HAP-1 (cell line): Measurements from ENCODE around the gene NDUFS6.
"Not testable (repeated sequence)": the region's sequence is repeated elsewhere in the genome, so short reads cannot be mapped to it uniquely, and the experiment has no call there.

ENCODE experiments used
- DNase-seq, 2 experiments: peaks; one replicate each; pipeline ENCODE4 v3.0.0-alpha.2; 2016 to 2020; ENCODE audit warnings: low spot score in 2 of 2
- H3K27me3 ChIP-seq: fragments of 250-450 bp; sonication (Bioruptor Pico); 2 replicates; pipeline ENCODE4 v1.5.1; 2020; ENCODE audit warnings: low read depth, mild to moderate bottlenecking, moderate library complexity
- H3K36me3 ChIP-seq: fragments of 250-450 bp; sonication (Bioruptor Pico); replicated peaks from 2 replicates; pipeline ENCODE4 v1.5.1; 2020; ENCODE audit warnings: mild to moderate bottlenecking
- H3K4me1 ChIP-seq: fragments of 250-450 bp; sonication (Bioruptor Pico); 2 replicates; pipeline ENCODE4 v1.5.1; 2020; ENCODE audit warnings: mild to moderate bottlenecking
- H3K4me3 ChIP-seq: fragments of 250-450 bp; sonication (Bioruptor Pico); 2 replicates; pipeline ENCODE4 v1.5.1; 2020; ENCODE audit warnings: mild to moderate bottlenecking, moderate library complexity
- H3K9me3 ChIP-seq: fragments of 250-450 bp; sonication (Bioruptor Pico); 2 replicates; pipeline ENCODE4 v1.5.1; 2020; ENCODE audit warnings: mild to moderate bottlenecking, moderate library complexity
- in situ Hi-C: fragments of 300-500 bp; cut with MboI; formaldehyde crosslinking; loops from 3 replicates; pipeline ENCODE4 v1.14.3; 2020; ENCODE audit warnings: low sequenced_read_pairs, inconsistent platforms, mixed read lengths

The NDUFS6 gene

GRCh38 chr5:1783216-1783554 is 18.0 kb upstream of the NDUFS6 start:
- in situ Hi-C loops, result no loop called here
- Histone ChIP-seq H3K4me1 (no peaks in the 10 kb centered on the region), H3K36me3 (no peaks in the 10 kb centered on the region), H3K4me3 (no peak overlapping the region), H3K9me3 (no peaks in the 10 kb centered on the region), H3K27me3 (no peaks in the 10 kb centered on the region)
- no peak for DNase-seq

GRCh38 chr5:1784197-1785050 is 16.8 kb upstream of the NDUFS6 start:
- Histone ChIP-seq H3K4me1 (no peaks in the 10 kb centered on the region), H3K27me3 (no peaks in the 10 kb centered on the region), H3K9me3 (no peaks in the 10 kb centered on the region), H3K36me3 (no peaks in the 10 kb centered on the region), H3K4me3 (no peak overlapping the region)
- in situ Hi-C loops, result no loop called here
- no peak for DNase-seq

- Histone ChIP-seq H3K4me1 (no peaks in the 10 kb centered on the region), H3K27me3 (no peaks in the 10 kb centered on the region), H3K36me3 (no peaks in the 10 kb centered on the region), H3K4me3 (no peak overlapping the region), H3K9me3 (no peaks in the 10 kb centered on the region)
- in situ Hi-C loops, result no loop called here
- no peak for DNase-seq
Observed at GRCh38 chr5:1785062-1785461, 16.1 kb upstream of the NDUFS6 start.

- H3K4me1 ChIP-seq, result no peaks in the 10 kb centered on the region
- H3K4me3 ChIP-seq, result no peak overlapping the region
- no peaks in the 10 kb centered on the region for H3K9me3 ChIP-seq
- H3K27me3 ChIP-seq, result no peaks in the 10 kb centered on the region
- DNase-seq, result no peak
- in situ Hi-C loops, result no loop called here
- H3K36me3 ChIP-seq, result no peaks in the 10 kb centered on the region
Observed at GRCh38 chr5:1785984-1786383, 15.2 kb upstream of the NDUFS6 start.

GRCh38 chr5:1786621-1787471 is 14.4 kb upstream of the NDUFS6 start:
- Histone ChIP-seq H3K4me3 (no peak overlapping the region), H3K27me3 (no peaks in the 10 kb centered on the region), H3K4me1 (no peaks in the 10 kb centered on the region), H3K36me3 (no peaks in the 10 kb centered on the region), H3K9me3 (no peaks in the 10 kb centered on the region)
- in situ Hi-C loops, result no loop called here
- no peak for DNase-seq

- Histone ChIP-seq H3K4me1 (no peaks in the 10 kb centered on the region), H3K4me3 (no peak overlapping the region), H3K27me3 (no peaks in the 10 kb centered on the region), H3K36me3 (no peaks in the 10 kb centered on the region), H3K9me3 (no peaks in the 10 kb centered on the region)
- no peak for DNase-seq
- in situ Hi-C loops, result no loop called here
Observed at GRCh38 chr5:1787472-1788047, 13.6 kb upstream of the NDUFS6 start.

GRCh38 chr5:1788200-1788599 is 13.0 kb upstream of the NDUFS6 start:
- Histone ChIP-seq H3K4me3 (no peak overlapping the region), H3K9me3 (no peaks in the 10 kb centered on the region), H3K4me1 (no peaks in the 10 kb centered on the region), H3K27me3 (no peaks in the 10 kb centered on the region), H3K36me3 (no peaks in the 10 kb centered on the region)
- in situ Hi-C loops, result no loop called here
- no peak for DNase-seq

GRCh38 chr5:1788828-1789227 is 12.4 kb upstream of the NDUFS6 start:
- no peaks in the 10 kb centered on the region for H3K9me3 ChIP-seq
- no peaks in the 10 kb centered on the region for H3K27me3 ChIP-seq
- no peaks in the 10 kb centered on the region for H3K4me1 ChIP-seq
- DNase-seq, result no peak
- H3K36me3 ChIP-seq, result no peaks in the 10 kb centered on the region
- in situ Hi-C loops, result no loop called here
- H3K4me3 ChIP-seq, result no peak overlapping the region

GRCh38 chr5:1789438-1789833 is 11.8 kb upstream of the NDUFS6 start:
- not testable (repeated sequence) for DNase-seq

GRCh38 chr5:1789834-1790471 is 11.3 kb upstream of the NDUFS6 start:
- no peaks in the 10 kb centered on the region for H3K4me1 ChIP-seq
- H3K9me3 ChIP-seq, result no peaks in the 10 kb centered on the region
- H3K27me3 ChIP-seq, result no peaks in the 10 kb centered on the region
- no peaks in the 10 kb centered on the region for H3K36me3 ChIP-seq
- in situ Hi-C loops, result no loop called here
- DNase-seq, result no peak
- no peak overlapping the region for H3K4me3 ChIP-seq

More at GRCh38 chr5:1789438-1789833, 11.8 kb upstream of the NDUFS6 start:
- H3K4me1 ChIP-seq, H3K4me3 ChIP-seq, H3K27me3 ChIP-seq, H3K9me3 ChIP-seq, H3K36me3 ChIP-seq, in situ Hi-C loops: not testable (repeated sequence)

- Histone ChIP-seq H3K27me3 (no peaks in the 10 kb centered on the region), H3K4me3 (no peak overlapping the region), H3K36me3 (no peaks in the 10 kb centered on the region; the same call in 1 of the 2 replicates), H3K9me3 (no peaks in the 10 kb centered on the region), H3K4me1 (no peaks in the 10 kb centered on the region)
- DNase-seq, result no peak
- in situ Hi-C loops, result no loop called here
Observed at GRCh38 chr5:1791176-1791575, 10.0 kb upstream of the NDUFS6 start.

GRCh38 chr5:1792842-1793266 is 8.4 kb upstream of the NDUFS6 start:
- in situ Hi-C loops, result no loop called here

GRCh38 chr5:1793301-1793740 is 7.9 kb upstream of the NDUFS6 start:
- H3K4me1 ChIP-seq, result no peaks in the 10 kb centered on the region
- H3K27me3 ChIP-seq, result no peaks in the 10 kb centered on the region
- H3K36me3 ChIP-seq, result peaks cover 19% of the 10 kb centered on the region
- in situ Hi-C loops, result no loop called here
- DNase-seq, result no peak
- no peak overlapping the region for H3K4me3 ChIP-seq
- H3K9me3 ChIP-seq, result no peaks in the 10 kb centered on the region

More at GRCh38 chr5:1792842-1793266, 8.4 kb upstream of the NDUFS6 start:
- peaks cover 14% of the 10 kb centered on the region for H3K36me3 ChIP-seq
- H3K27me3 ChIP-seq, result no peaks in the 10 kb centered on the region
- DNase-seq, result no peak
- no peaks in the 10 kb centered on the region for H3K9me3 ChIP-seq
- H3K4me1 ChIP-seq, result no peaks in the 10 kb centered on the region
- no peak overlapping the region for H3K4me3 ChIP-seq
